ENCODE results near the gene MED16. TPM values are rescaled to one million over a fixed set of nuclear protein-coding genes. Genes with fewer than 3 reads are reported as not detected.

MED16 gene
- total and polyA plus RNA-seq, 10 of the 15 experiments (the other 5 are each of a cell fraction or from before 2014, with no cell fraction given): 0.56 to 51.1 (median 13.6) TPM

DNA sequence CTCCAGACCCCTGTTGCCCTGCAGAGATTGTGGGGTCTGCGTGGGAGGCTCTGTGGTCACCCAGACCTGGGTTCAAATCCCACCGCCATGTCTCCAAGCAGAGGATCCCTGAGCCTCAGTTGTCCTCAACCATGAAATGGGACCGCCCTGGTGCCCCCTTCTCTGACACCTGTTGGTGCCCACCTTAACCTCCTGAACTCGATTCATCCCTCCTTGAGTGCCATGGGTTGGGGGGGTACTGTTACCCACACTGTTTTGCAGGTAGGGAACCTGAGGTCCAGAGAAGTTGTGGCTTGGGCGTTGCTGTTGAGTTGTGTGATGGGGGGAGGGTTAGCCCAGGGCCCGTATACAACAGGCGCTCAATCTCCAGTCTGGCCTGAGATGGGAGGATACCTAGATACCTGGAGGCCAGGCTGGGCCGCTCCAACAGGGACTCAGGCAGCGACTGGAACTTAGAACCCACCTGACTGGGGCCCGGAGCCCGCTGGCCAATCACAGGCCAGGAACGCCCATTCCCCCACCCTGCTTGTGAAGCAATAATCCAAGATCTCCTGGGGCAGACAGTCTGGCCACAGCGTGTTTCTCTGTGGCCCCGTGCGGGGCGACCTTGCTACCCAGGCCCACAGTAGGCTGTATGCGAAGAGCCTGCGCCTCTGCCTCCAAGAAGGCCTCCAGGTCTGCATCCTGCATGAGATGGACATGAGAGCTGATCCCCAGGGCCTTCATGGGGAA is 35.6 kb upstream of the MED16 start (continued):
- TF ChIP-seq, protein P1, sequence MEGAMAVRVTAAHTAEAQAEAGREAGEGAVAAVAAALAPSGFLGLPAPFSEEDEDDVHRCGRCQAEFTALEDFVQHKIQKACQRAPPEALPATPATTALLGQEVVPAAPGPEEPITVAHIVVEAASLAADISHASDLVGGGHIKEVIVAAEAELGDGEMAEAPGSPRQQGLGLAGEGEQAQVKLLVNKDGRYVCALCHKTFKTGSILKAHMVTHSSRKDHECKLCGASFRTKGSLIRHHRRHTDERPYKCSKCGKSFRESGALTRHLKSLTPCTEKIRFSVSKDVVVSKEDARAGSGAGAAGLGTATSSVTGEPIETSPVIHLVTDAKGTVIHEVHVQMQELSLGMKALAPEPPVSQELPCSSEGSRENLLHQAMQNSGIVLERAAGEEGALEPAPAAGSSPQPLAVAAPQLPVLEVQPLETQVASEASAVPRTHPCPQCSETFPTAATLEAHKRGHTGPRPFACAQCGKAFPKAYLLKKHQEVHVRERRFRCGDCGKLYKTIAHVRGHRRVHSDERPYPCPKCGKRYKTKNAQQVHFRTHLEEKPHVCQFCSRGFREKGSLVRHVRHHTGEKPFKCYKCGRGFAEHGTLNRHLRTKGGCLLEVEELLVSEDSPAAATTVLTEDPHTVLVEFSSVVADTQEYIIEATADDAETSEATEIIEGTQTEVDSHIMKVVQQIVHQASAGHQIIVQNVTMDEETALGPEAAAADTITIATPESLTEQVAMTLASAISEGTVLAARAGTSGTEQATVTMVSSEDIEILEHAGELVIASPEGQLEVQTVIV (IDR thresholded peaks at IDR 0.05; ENCODE audit: borderline replicate concordance, partially characterized antibody): no peak
- TF ChIP-seq SMC3 (IDR thresholded peaks at IDR 0.05; ENCODE audit: borderline replicate concordance, low read length) (no peak), BMI1 (IDR thresholded peaks at IDR 0.05; ENCODE audit: borderline replicate concordance) (no peak), STAT3 (IDR thresholded peaks at IDR 0.05; ENCODE audit: low read depth, low read length) (no peak)

DNA sequence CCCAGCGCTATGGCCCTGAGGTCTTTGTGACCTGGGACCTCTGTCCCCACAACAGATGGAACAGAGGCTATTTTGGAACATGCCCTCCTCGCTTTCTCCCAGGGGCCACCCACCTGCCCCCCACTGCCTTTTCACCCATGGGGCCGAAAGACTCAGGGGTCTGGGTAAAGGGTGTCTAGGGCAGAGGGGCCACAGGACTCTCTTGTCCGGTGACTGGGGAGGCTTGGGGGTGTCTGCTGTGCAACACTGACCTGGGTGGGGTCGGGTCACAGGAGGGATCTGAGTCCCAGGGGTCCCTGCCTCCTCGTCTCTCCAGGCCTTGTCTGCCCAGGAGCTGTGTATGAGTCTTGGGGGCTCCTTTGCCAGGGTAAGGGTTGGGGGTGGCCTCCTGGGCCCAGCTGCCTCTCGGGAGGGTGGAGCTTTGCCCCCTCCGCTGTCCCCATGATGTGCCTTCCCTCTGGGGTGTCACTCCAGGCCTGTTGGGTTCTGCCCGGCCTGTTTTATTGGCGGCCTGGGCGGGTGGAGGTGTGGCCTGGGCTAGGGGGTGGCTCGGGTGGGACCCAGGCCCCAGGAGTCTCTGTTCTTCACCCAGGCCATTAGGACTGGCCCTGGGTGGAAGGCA is 34.9 kb upstream of the MED16 start:
- no TSS peak for BruUV-seq (replicated peaks)
- DNase-seq (ENCODE audit: low read depth, low spot score) (no peak), FAIRE-seq (no peak), ATAC-seq (no peak)
- 19% methylated on average over 12 of the region's 12 CpGs for WGBS (ENCODE audit: insufficient coverage, insufficient replicate concordance, low lambda C conversion rate, missing lambda C conversion rate)
- TF ChIP-seq DPF2 (IDR thresholded peaks at IDR 0.05) (0 out of 2 replicates have a peak, but pooled peaks have one; percentile 5), POLR2AphosphoS2 (IDR thresholded peaks at IDR 0.05; ENCODE audit: low read depth, low read length) (0 out of 2 replicates have a peak, but pooled peaks have one; percentile 11), POU2F2 (IDR thresholded peaks at IDR 0.05; ENCODE audit: borderline replicate concordance, low read depth, low read length) (no peak), SIN3A (IDR thresholded peaks at IDR 0.05; ENCODE audit: low read depth, low read length) (no peak)
- TF ChIP-seq, protein P2, sequence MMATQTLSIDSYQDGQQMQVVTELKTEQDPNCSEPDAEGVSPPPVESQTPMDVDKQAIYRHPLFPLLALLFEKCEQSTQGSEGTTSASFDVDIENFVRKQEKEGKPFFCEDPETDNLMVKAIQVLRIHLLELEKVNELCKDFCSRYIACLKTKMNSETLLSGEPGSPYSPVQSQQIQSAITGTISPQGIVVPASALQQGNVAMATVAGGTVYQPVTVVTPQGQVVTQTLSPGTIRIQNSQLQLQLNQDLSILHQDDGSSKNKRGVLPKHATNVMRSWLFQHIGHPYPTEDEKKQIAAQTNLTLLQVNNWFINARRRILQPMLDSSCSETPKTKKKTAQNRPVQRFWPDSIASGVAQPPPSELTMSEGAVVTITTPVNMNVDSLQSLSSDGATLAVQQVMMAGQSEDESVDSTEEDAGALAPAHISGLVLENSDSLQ (IDR thresholded peaks at IDR 0.05): peak; percentile 74
- TF ChIP-seq, protein P3, sequence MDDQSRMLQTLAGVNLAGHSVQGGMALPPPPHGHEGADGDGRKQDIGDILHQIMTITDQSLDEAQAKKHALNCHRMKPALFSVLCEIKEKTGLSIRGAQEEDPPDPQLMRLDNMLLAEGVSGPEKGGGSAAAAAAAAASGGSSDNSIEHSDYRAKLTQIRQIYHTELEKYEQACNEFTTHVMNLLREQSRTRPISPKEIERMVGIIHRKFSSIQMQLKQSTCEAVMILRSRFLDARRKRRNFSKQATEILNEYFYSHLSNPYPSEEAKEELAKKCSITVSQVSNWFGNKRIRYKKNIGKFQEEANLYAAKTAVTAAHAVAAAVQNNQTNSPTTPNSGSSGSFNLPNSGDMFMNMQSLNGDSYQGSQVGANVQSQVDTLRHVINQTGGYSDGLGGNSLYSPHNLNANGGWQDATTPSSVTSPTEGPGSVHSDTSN (IDR thresholded peaks at IDR 0.05; ENCODE audit: insufficient replicate concordance, low read depth, low read length): peak; percentile 66
- TF ChIP-seq, protein P4, sequence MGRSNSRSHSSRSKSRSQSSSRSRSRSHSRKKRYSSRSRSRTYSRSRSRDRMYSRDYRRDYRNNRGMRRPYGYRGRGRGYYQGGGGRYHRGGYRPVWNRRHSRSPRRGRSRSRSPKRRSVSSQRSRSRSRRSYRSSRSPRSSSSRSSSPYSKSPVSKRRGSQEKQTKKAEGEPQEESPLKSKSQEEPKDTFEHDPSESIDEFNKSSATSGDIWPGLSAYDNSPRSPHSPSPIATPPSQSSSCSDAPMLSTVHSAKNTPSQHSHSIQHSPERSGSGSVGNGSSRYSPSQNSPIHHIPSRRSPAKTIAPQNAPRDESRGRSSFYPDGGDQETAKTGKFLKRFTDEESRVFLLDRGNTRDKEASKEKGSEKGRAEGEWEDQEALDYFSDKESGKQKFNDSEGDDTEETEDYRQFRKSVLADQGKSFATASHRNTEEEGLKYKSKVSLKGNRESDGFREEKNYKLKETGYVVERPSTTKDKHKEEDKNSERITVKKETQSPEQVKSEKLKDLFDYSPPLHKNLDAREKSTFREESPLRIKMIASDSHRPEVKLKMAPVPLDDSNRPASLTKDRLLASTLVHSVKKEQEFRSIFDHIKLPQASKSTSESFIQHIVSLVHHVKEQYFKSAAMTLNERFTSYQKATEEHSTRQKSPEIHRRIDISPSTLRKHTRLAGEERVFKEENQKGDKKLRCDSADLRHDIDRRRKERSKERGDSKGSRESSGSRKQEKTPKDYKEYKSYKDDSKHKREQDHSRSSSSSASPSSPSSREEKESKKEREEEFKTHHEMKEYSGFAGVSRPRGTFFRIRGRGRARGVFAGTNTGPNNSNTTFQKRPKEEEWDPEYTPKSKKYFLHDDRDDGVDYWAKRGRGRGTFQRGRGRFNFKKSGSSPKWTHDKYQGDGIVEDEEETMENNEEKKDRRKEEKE (IDR thresholded peaks at IDR 0.05): no peak
- intact Hi-C loops (cut with micrococcal nuclease; ENCODE audit: unreplicated experiment) (loop anchor here (10.0 kb wide), 1 partner anchor 317 kb away; the partner anchor contains the start of genes ATP5F1D and MIDN), in situ Hi-C loops (cut with MboI) (no loop called here)
- Histone ChIP-seq H3K36me3 (ENCODE audit: control insufficient read depth in 2 of 2, insufficient read depth in 2 of 2, low read length in 1 of 2) (peaks cover 5 to 6% of the 10 kb centered on the region in 2 experiments; a peak in 3 of 4 replicates), H2AFZ (ENCODE audit: control insufficient read depth, low read depth, low read length) (no peak overlapping the region), H3K9me3 (replicated peaks; ENCODE audit: control insufficient read depth, insufficient read depth, low read length) (no peaks in the 10 kb centered on the region), H3K4me2 (ENCODE audit: control insufficient read depth, insufficient read depth) (peak overlapping the region; percentile 84), H4K20me1 (ENCODE audit: control insufficient read depth, insufficient read depth) (no peaks in the 10 kb centered on the region), H3K79me2 (ENCODE audit: control insufficient read depth, insufficient read depth, low read length) (peaks cover 60% of the 10 kb centered on the region), H3K4me3 (peak overlapping the region; percentile 99; the same call in 1 of the 2 replicates), H3K4me1 (ENCODE audit: control insufficient read depth, insufficient read depth, low read length) (peaks cover 19% of the 10 kb centered on the region), H3K27ac (ENCODE audit: control insufficient read depth, insufficient read depth) (peak overlapping the region; percentile 96; the same call in 1 of the 2 replicates), H3K9ac (ENCODE audit: control insufficient read depth, insufficient read depth, low read length) (peak overlapping the region; percentile 56; the same call in 1 of the 2 replicates), H3K27me3 (replicated peaks in 1 of 2; ENCODE audit: control insufficient read depth in 2 of 2, insufficient read depth in 2 of 2, low read length in 1 of 2) (no peaks in the 10 kb centered on the region)
- ChIA-PET SMC1A (ENCODE audit: uncharacterized antibody, unreplicated experiment) (no interaction called here), CTCF (no interaction called here), RAD21 (ENCODE audit: unreplicated experiment) (interaction anchor here (1.0 kb wide), 1 partner anchor 56 kb away, joined by 3 read pairs; no protein-coding TSS in a partner anchor), POLR2A (interaction anchor here (0.8 to 1.1 kb wide), 2 partner anchors 9 to 54 kb away, joined by 3 to 5 read pairs; no protein-coding TSS in a partner anchor)
